Renal cortical epithelial cell (primary cell): Measurements from ENCODE around the gene GBP4. TPM values are rescaled to one million over a fixed set of nuclear protein-coding genes. Genes with fewer than 3 reads are reported as not detected.
"Not testable (repeated sequence)": the region's sequence is repeated elsewhere in the genome, so short reads cannot be mapped to it uniquely, and the experiment has no call there.

Source experiments
- DNase-seq: peaks from one replicate; pipeline ENCODE4 v3.0.0-alpha.2; 2011; ENCODE audit warnings: low read depth
- total RNA-seq: library from RNA; depleted of rRNA; stranded (reverse); fragments of >200 nt; gene quantifications from 2 replicates; pipeline ENCODE4 v1.2.3, GENCODE V29; 2014

GBP4 gene
- total RNA-seq = 0.55 and 1.7 TPM in 2 replicates

- DNase-seq = peak; percentile 68
Observed at GRCh38 chr1:89198491-89199072, at the start of gene GBP4. GBP4 (minus strand) TSS chr1:89198942; CDS start chr1:89198834, 108 bp downstream.

- DNase-seq = no peak
Observed at GRCh38 chr1:89243046-89243445, 44.3 kb upstream of the GBP4 start.

- DNase-seq = no peak
Observed at GRCh38 chr1:89221341-89221740, 22.6 kb upstream of the GBP4 start.

GRCh38 chr1:89219851-89220250 is 21.1 kb upstream of the GBP4 start:
- DNase-seq = not testable (repeated sequence)

- DNase-seq = not testable (repeated sequence)
Observed at GRCh38 chr1:89218941-89219340, 20.2 kb upstream of the GBP4 start.

- DNase-seq = no peak
Observed at GRCh38 chr1:89213347-89213746, 14.6 kb upstream of the GBP4 start.

- no peak for DNase-seq
Observed at GRCh38 chr1:89211035-89211634, 12.4 kb upstream of the GBP4 start.

GRCh38 chr1:89206373-89206772 is 7.6 kb upstream of the GBP4 start:
- no peak for DNase-seq

GRCh38 chr1:89203166-89203565 is 4.4 kb upstream of the GBP4 start:
- DNase-seq = peak; percentile 66

- DNase-seq = no peak
Observed at GRCh38 chr1:89201106-89201794, 2.5 kb upstream of the GBP4 start.

- DNase-seq = no peak
Observed at GRCh38 chr1:89200663-89201062, 1.9 kb upstream of the GBP4 start.

- no peak for DNase-seq
Observed at GRCh38 chr1:89199525-89200031, 836 bp upstream of the GBP4 start.

GRCh38 chr1:89198081-89198480 is 661 bp downstream of the GBP4 start:
- no peak for DNase-seq

GRCh38 chr1:89195476-89195875 is 3.3 kb downstream of the GBP4 start:
- no peak for DNase-seq

- DNase-seq = no peak
Observed at GRCh38 chr1:89191314-89191713, 7.4 kb downstream of the GBP4 start.

- no peak for DNase-seq
Observed at GRCh38 chr1:89190017-89190416, 8.7 kb downstream of the GBP4 start.

GRCh38 chr1:89179343-89179742 is 19.4 kb downstream of the GBP4 start:
- DNase-seq = peak; percentile 33

GRCh38 chr1:89176971-89177370 is 21.8 kb downstream of the GBP4 start:
- peak; percentile 69 for DNase-seq

- no peak for DNase-seq
Observed at GRCh38 chr1:89175601-89176256, 23.0 kb downstream of the GBP4 start, which contains the start of gene GBP7. GBP7 (minus strand) TSS chr1:89176003; CDS start chr1:89171935, 4,068 bp downstream.

GRCh38 chr1:89174491-89174890 is 24.3 kb downstream of the GBP4 start:
- no peak for DNase-seq

- no peak for DNase-seq
Observed at GRCh38 chr1:89172468-89173143, 26.1 kb downstream of the GBP4 start.

- no peak for DNase-seq
Observed at GRCh38 chr1:89171067-89171438, 27.7 kb downstream of the GBP4 start.
